CD14-positive monocyte (primary cell): ENCODE measurements around the gene FRMPD2. TPM values are rescaled to one million over a fixed set of nuclear protein-coding genes. Genes with fewer than 3 reads are reported as not detected.

Experiments used
- DNase-seq, 3 donors: peaks; one replicate each; pipeline ENCODE4 v3.0.0-alpha.2; 2011 to 2022
- H2AFZ ChIP-seq: 2 replicates; pipeline ENCODE4 v1.6.0; 2012; ENCODE audit warnings: mild to moderate bottlenecking, low read depth, low read length, inconsistent platforms; ENCODE audit not compliant: insufficient read depth, poor library complexity, severe bottlenecking
- H3K27ac ChIP-seq, 2 donors: 1 replicate in 1 of 2; 2 replicates in 1 of 2; pipeline ENCODE4 v1.5.1; 2012 to 2013; ENCODE audit warnings: low read length in 2 of 2, control low read depth in 1 of 2, inconsistent platforms in 1 of 2, low read depth in 1 of 2, mild to moderate bottlenecking in 1 of 2
- H3K27me3 ChIP-seq, 2 donors: one replicate each; pipeline versions ENCODE4 v1.6.0 to v1.6.1; 2011 to 2013; ENCODE audit warnings: low read length in 2 of 2; ENCODE audit not compliant: control insufficient read depth in 2 of 2, insufficient read depth in 2 of 2
- H3K36me3 ChIP-seq, 2 donors: replicated peaks in 1 of 2; 1 replicate in 1 of 2; 2 replicates in 1 of 2; pipeline versions ENCODE4 v1.5.1 to v1.6.1; 2012 to 2013; ENCODE audit warnings: low read length in 2 of 2, control low read depth in 1 of 2, inconsistent platforms in 1 of 2, mild to moderate bottlenecking in 1 of 2; ENCODE audit not compliant: insufficient read depth in 2 of 2, control insufficient read depth in 1 of 2
- H3K4me1 ChIP-seq, 2 donors: 1 replicate in 1 of 2; 2 replicates in 1 of 2; pipeline versions ENCODE4 v1.5.1 to v1.6.1; 2012 to 2013; ENCODE audit warnings: low read length in 2 of 2, control low read depth in 1 of 2, inconsistent platforms in 1 of 2, mild to moderate bottlenecking in 1 of 2, moderate library complexity in 1 of 2; ENCODE audit not compliant: insufficient read depth in 2 of 2, control insufficient read depth in 1 of 2
- H3K4me2 ChIP-seq: replicated peaks from 2 replicates; pipeline ENCODE3; 2012; ENCODE audit warnings: low read length, moderate library complexity, mild to moderate bottlenecking; ENCODE audit not compliant: poor library complexity, severe bottlenecking; ENCODE audit errors: extremely low read depth
- H3K4me3 ChIP-seq, 3 experiments: fragments of 200-600 bp in 1 of 3; sonication (generic) in 1 of 3; replicated peaks in 1 of 3; 1 replicate in 2 of 3; 2 replicates in 1 of 3; pipeline ENCODE4 v1.5.1; 2011 to 2013; ENCODE audit warnings: low read length in 3 of 3, mild to moderate bottlenecking in 3 of 3, control low read depth in 2 of 3, low read depth in 2 of 3, inconsistent platforms in 1 of 3, moderate library complexity in 1 of 3
- H3K79me2 ChIP-seq: 2 replicates; pipeline ENCODE4 v1.6.0; 2012; ENCODE audit warnings: mild to moderate bottlenecking, control low read depth, inconsistent platforms, low read length, moderate library complexity; ENCODE audit not compliant: insufficient read depth
- H3K9ac ChIP-seq: 2 replicates; pipeline ENCODE4 v1.6.0; 2017; ENCODE audit warnings: low read length, mild to moderate bottlenecking; ENCODE audit not compliant: insufficient read depth, poor library complexity, severe bottlenecking
- H3K9me3 ChIP-seq, 2 donors: replicated peaks in 1 of 2; 1 replicate in 1 of 2; 2 replicates in 1 of 2; pipeline versions ENCODE4 v1.5.1 to v1.6.1; 2012 to 2013; ENCODE audit warnings: low read length in 2 of 2, control low read depth in 1 of 2; ENCODE audit not compliant: control insufficient read depth in 1 of 2, insufficient read depth in 1 of 2
- H4K20me1 ChIP-seq: 2 replicates; pipeline ENCODE4 v1.6.0; 2012; ENCODE audit warnings: mild to moderate bottlenecking, low read length, control low read depth, moderate library complexity; ENCODE audit not compliant: insufficient read depth
- H3K27ac Mint-ChIP-seq, 7 donors: one replicate each; pipeline ENCODE4 v1.8.0; 2020; ENCODE audit warnings: mild to moderate bottlenecking in 7 of 7, mixed read lengths in 7 of 7, moderate library complexity in 6 of 7, inconsistent platforms in 2 of 7
- H3K27me3 Mint-ChIP-seq, 3 donors: one replicate each; pipeline ENCODE4 v1.8.0; 2021 to 2022; ENCODE audit warnings: low read depth in 3 of 3, mild to moderate bottlenecking in 3 of 3, mixed read lengths in 3 of 3, moderate library complexity in 3 of 3, inconsistent platforms in 1 of 3
- H3K36me3 Mint-ChIP-seq, 2 donors: one replicate each; pipeline ENCODE4 v1.8.0; 2020; ENCODE audit warnings: mixed read lengths in 2 of 2, inconsistent platforms in 1 of 2, mild to moderate bottlenecking in 1 of 2
- H3K4me1 Mint-ChIP-seq: one replicate; pipeline ENCODE4 v1.8.0; 2020; ENCODE audit warnings: mild to moderate bottlenecking, mixed read lengths
- H3K4me3 Mint-ChIP-seq, 2 donors: one replicate each; pipeline ENCODE4 v1.8.0; 2020; ENCODE audit warnings: mild to moderate bottlenecking in 2 of 2, mixed read lengths in 2 of 2, moderate library complexity in 1 of 2
- H3K9me3 Mint-ChIP-seq, 7 donors: one replicate each; pipeline ENCODE4 v1.8.0; 2020 to 2022; ENCODE audit warnings: mixed read lengths in 7 of 7, mild to moderate bottlenecking in 6 of 7, moderate library complexity in 6 of 7, inconsistent platforms in 2 of 7
- WGBS: methylation state at CpG from one replicate; pipeline ENCODE4 v1.1.5; 2013; ENCODE audit warnings: missing lambda C conversion rate; ENCODE audit not compliant: insufficient coverage; 5-methylcytosine and 5-hydroxymethylcytosine counted together
- intact Hi-C, 2 donors: fragments of 100-400 bp; cut with micrococcal nuclease; formaldehyde crosslinking; loops; one replicate each; pipeline versions ENCODE4 v1.15.0 to v1.15.1; 2023
- polyA plus RNA-seq, 3 donors: library from polyadenylated mRNA; depleted of rRNA in 1 of 3; unstranded in 2 of 3; stranded (reverse) in 1 of 3; fragments of 300-500 nt in 2 of 3; fragments of >200 nt in 1 of 3; fragmentation: Illumina TruSeq in 2 of 3; gene quantifications; 1 replicate in 2 of 3; 2 replicates in 1 of 3; pipeline ENCODE4 v1.2.3, GENCODE V29; 2012 to 2021
- TF ChIP-seq, protein P1 (sequence below): fragments of 200-600 bp; IDR thresholded peaks from one replicate; pipeline ENCODE4 v1.8.0; 2022; ENCODE audit warnings: antibody characterized with exemption, mild to moderate bottlenecking

FRMPD2 gene
- polyA plus RNA-seq, 3 donors: not detected

DNA sequence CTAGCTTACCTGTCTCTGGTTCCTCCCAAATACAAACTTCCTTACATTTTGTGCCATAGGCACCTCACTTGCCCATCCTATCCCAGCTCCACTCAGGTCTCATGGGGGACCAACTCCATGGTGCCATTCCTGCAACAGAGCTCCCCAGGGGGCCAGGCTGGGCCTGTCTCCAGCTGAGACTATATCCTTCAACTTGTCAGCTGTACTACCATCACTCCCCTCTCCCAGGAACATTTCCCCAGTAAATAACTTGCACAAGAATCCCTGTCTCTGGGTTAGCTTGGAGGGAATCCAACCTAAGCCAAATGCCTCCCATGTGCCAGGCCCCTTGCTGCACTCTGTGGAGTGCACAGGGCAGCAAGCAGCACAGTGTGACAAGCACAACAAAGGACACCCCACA is 33.2 kb downstream of the FRMPD2 start:
- Histone ChIP-seq H3K9me3 (no peaks in the 10 kb centered on the region), H3K9ac (no peak overlapping the region), H3K4me3 (no peak overlapping the region), H2AFZ (no peak overlapping the region), H3K4me2 (no peak overlapping the region), H3K27ac (no peak overlapping the region), H3K36me3 (no peaks in the 10 kb centered on the region), H4K20me1 (no peaks in the 10 kb centered on the region), H3K79me2 (no peaks in the 10 kb centered on the region), H3K4me1 (no peaks in the 10 kb centered on the region), H3K27me3 (no peaks in the 10 kb centered on the region)
- H3K4me3 Mint-ChIP-seq: no peak overlapping the region
- no peaks in the 10 kb centered on the region for H3K36me3 Mint-ChIP-seq
- no peak for DNase-seq
- TF ChIP-seq, protein P1, sequence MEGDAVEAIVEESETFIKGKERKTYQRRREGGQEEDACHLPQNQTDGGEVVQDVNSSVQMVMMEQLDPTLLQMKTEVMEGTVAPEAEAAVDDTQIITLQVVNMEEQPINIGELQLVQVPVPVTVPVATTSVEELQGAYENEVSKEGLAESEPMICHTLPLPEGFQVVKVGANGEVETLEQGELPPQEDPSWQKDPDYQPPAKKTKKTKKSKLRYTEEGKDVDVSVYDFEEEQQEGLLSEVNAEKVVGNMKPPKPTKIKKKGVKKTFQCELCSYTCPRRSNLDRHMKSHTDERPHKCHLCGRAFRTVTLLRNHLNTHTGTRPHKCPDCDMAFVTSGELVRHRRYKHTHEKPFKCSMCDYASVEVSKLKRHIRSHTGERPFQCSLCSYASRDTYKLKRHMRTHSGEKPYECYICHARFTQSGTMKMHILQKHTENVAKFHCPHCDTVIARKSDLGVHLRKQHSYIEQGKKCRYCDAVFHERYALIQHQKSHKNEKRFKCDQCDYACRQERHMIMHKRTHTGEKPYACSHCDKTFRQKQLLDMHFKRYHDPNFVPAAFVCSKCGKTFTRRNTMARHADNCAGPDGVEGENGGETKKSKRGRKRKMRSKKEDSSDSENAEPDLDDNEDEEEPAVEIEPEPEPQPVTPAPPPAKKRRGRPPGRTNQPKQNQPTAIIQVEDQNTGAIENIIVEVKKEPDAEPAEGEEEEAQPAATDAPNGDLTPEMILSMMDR: no peak
- peaks cover 0 to 4% (median 2%) of the 10 kb centered on the region in 3 donors for H3K27me3 Mint-ChIP-seq
- no peaks in the 10 kb centered on the region for H3K4me1 Mint-ChIP-seq
- intact Hi-C loops: no loop called here
- H3K9me3 Mint-ChIP-seq: no peaks in the 10 kb centered on the region
- H3K27ac Mint-ChIP-seq: no peak overlapping the region

DNA sequence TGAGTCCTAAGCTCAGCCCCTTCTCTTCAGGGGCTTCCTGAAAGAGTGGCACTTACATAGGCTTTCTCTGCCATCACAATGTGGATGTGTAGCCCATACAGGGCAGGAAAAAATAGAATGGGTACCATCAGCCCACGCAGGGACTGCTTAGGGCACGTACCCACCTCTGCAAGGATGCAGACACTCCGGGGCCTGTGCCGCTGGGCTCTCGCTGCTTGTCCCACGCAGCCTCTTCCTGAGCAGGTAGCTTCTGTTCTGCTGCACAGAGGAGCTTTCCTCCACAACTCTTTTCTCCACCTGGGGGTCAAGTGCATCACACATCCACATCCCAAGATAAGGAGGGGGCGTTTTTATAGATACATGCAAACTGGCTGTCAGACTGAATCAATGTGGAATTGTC is 34.3 kb downstream of the FRMPD2 start:
- 100% methylated on average over 7 of the region's 7 CpGs for WGBS
- no peak for DNase-seq
- Mint-ChIP-seq H3K4me1 (no peaks in the 10 kb centered on the region), H3K27ac (no peak overlapping the region), H3K9me3 (no peaks in the 10 kb centered on the region), H3K36me3 (no peaks in the 10 kb centered on the region), H3K27me3 (peaks cover 0 to 6% (median 4%) of the 10 kb centered on the region in 3 donors), H3K4me3 (no peak overlapping the region)
- Histone ChIP-seq H3K4me3 (no peak overlapping the region), H3K79me2 (no peaks in the 10 kb centered on the region), H3K9me3 (no peaks in the 10 kb centered on the region), H3K4me2 (no peak overlapping the region), H3K4me1 (no peaks in the 10 kb centered on the region), H2AFZ (no peak overlapping the region), H3K9ac (no peak overlapping the region), H3K27me3 (no peaks in the 10 kb centered on the region), H4K20me1 (no peaks in the 10 kb centered on the region), H3K36me3 (no peaks in the 10 kb centered on the region), H3K27ac (no peak overlapping the region)
- intact Hi-C loops: no loop called here
- TF ChIP-seq, protein P1: no peak
